HPDE6-E6E7 (cell line): ENCODE data around the gene PCDH15.

Source experiments
- DNase-seq: peaks from one replicate; pipeline ENCODE4 v3.0.0; 2011; ENCODE audit warnings: missing footprints; ENCODE audit errors: extremely low spot score

Gene PCDH15

GRCh38 chr10:54800741-54801421 lies at the start of gene PCDH15:
TSS of gene PCDH15 (minus strand) at chr10:54801231. CDS start at chr10:54664262, 136,969 bp downstream.
- DNase-seq = peak; percentile 32

GRCh38 chr10:54843932-54844331 lies 42.9 kb upstream of the PCDH15 start:
- DNase-seq = no peak

GRCh38 chr10:54843085-54843646 lies 42.1 kb upstream of the PCDH15 start:
- DNase-seq = no peak

- no peak for DNase-seq
Measured at GRCh38 chr10:54837479-54837878, 36.4 kb upstream of the PCDH15 start.

GRCh38 chr10:54833029-54833428 lies 32.0 kb upstream of the PCDH15 start:
- no peak for DNase-seq

GRCh38 chr10:54826994-54827560 lies 26.0 kb upstream of the PCDH15 start:
- DNase-seq = no peak

- DNase-seq = no peak
Measured at GRCh38 chr10:54815583-54815982, 14.6 kb upstream of the PCDH15 start.

GRCh38 chr10:54808186-54808935 lies 7.3 kb upstream of the PCDH15 start:
- DNase-seq = no peak

GRCh38 chr10:54799506-54799905 lies 1.5 kb downstream of the PCDH15 start:
- DNase-seq = no peak

GRCh38 chr10:54797636-54798321 lies 3.3 kb downstream of the PCDH15 start:
- peak; percentile 14 for DNase-seq

GRCh38 chr10:54796881-54797280 lies 4.2 kb downstream of the PCDH15 start:
- DNase-seq = no peak

GRCh38 chr10:54776622-54777021 lies 24.4 kb downstream of the PCDH15 start:
- no peak for DNase-seq

GRCh38 chr10:54772468-54773122 lies 28.4 kb downstream of the PCDH15 start:
- DNase-seq = no peak

- DNase-seq = no peak
Measured at GRCh38 chr10:54769051-54769450, 32.0 kb downstream of the PCDH15 start.

GRCh38 chr10:54758791-54759190 lies 42.2 kb downstream of the PCDH15 start:
- DNase-seq = no peak

GRCh38 chr10:54749623-54750022 lies 51.4 kb downstream of the PCDH15 start:
- DNase-seq = no peak

GRCh38 chr10:54745436-54745835 lies 55.6 kb downstream of the PCDH15 start:
- DNase-seq = no peak

GRCh38 chr10:54742416-54742815 lies 58.6 kb downstream of the PCDH15 start:
- DNase-seq = no peak

- no peak for DNase-seq
Measured at GRCh38 chr10:54728511-54728910, 72.5 kb downstream of the PCDH15 start.

- DNase-seq = no peak
Measured at GRCh38 chr10:54722075-54722474, 79.0 kb downstream of the PCDH15 start.

GRCh38 chr10:54710918-54711317 lies 90.1 kb downstream of the PCDH15 start:
- DNase-seq = no peak
